ENCODE results near the gene EFCAB6. TPM values are rescaled to one million over a fixed set of nuclear protein-coding genes. Genes with fewer than 3 reads are reported as not detected.

The EFCAB6 gene
- total and polyA plus RNA-seq, 2 of the 4 experiments (the other 2 are of a cell fraction) = 0.44 to 1.1 TPM

- ChIA-PET POLR2A (ENCODE audit: unreplicated experiment) (no interaction called here), CTCF (no interaction called here)
- BruUV-seq (replicated peaks) = no TSS peak
- Histone ChIP-seq H3K9me1 (ENCODE audit: insufficient read depth, low read length) (no peaks in the 10 kb centered on the region), H3K36me3 (ENCODE audit: control insufficient read depth, insufficient read depth, low read length) (no peaks in the 10 kb centered on the region), H4K20me1 (ENCODE audit: insufficient read depth, low read length) (no peaks in the 10 kb centered on the region), H3K9me3 (ENCODE audit: control insufficient read depth, insufficient read depth, low read length) (peaks cover 23% of the 10 kb centered on the region; the same call in 1 of the 2 replicates), H3K4me3 (ENCODE audit: insufficient read depth, low read depth, low read length) (no peak overlapping the region), H2AK5ac (ENCODE audit: low read depth, low read length) (no peak overlapping the region), H4K91ac (ENCODE audit: insufficient read depth, low read depth, low read length) (no peak overlapping the region), H3K79me1 (ENCODE audit: low read depth in 1 of 2, low read length in 2 of 2) (no peaks in the 10 kb centered on the region), H3K4me2 (ENCODE audit: low read depth, low read length) (no peak overlapping the region), H2AFZ (replicated peaks; ENCODE audit: low read length, poor library complexity) (no peak overlapping the region), H4K8ac (ENCODE audit: low read depth in 2 of 2, low read length in 2 of 2) (no peak overlapping the region), H3K23ac (ENCODE audit: low read depth, low read length) (no peak overlapping the region), H3K4ac (ENCODE audit: low read depth, low read length) (no peak overlapping the region), H3K14ac (replicated peaks; ENCODE audit: low read depth, low read length) (no peak overlapping the region), H3K18ac (ENCODE audit: low read depth, low read length) (no peak overlapping the region), H2BK5ac (ENCODE audit: low read depth, low read length, poor library complexity, severe bottlenecking) (no peak overlapping the region), H3K27me3 (ENCODE audit: control insufficient read depth, insufficient read depth, low read length) (no peaks in the 10 kb centered on the region), H2BK15ac (ENCODE audit: low read depth, low read length) (no peak overlapping the region), H2BK20ac (ENCODE audit: low read depth, low read length) (no peak overlapping the region), H4K5ac (ENCODE audit: low read depth, low read length) (no peak overlapping the region), H3K9ac (ENCODE audit: low read depth, low read length) (no peak overlapping the region), H3K27ac (ENCODE audit: insufficient read depth, low read length) (no peak overlapping the region), H2BK120ac (ENCODE audit: low read depth, low read length) (no peak overlapping the region), H3K4me1 (ENCODE audit: control insufficient read depth, insufficient read depth, low read length) (no peaks in the 10 kb centered on the region), H3K56ac (ENCODE audit: extremely low read depth, insufficient read depth, low read length) (no peak overlapping the region), H2AK9ac (replicated peaks; ENCODE audit: low read depth, low read length, poor library complexity) (no peak overlapping the region)
- WGBS, 2 experiments (ENCODE audit: extremely low coverage in 2 of 2, insufficient read length in 1 of 2) = 51% methylated on average over 3 of the region's 16 CpGs; no CpG with 5 or more reads in 1 of the 2 experiments
- in situ Hi-C loops (cut with MboI; ENCODE audit: low sequenced_read_pairs) = no loop called here
- dilution Hi-C loops (cut with HindIII; ENCODE audit: low sequenced_read_pairs, unreplicated experiment) = no loop called here
- ATAC-seq (ENCODE audit: low read depth) (no peak), DNase-seq (no peak)
- intact Hi-C loops (cut with micrococcal nuclease) = no loop called here
- TF ChIP-seq POLR2A (IDR thresholded peaks at IDR 0.05; ENCODE audit: low read depth, low read length) (no peak), SMC3 (IDR thresholded peaks at IDR 0.05; ENCODE audit: low read depth, low read length) (no peak), MAZ (IDR thresholded peaks at IDR 0.05; ENCODE audit: borderline replicate concordance, low read depth, low read length) (no peak), USF2 (IDR thresholded peaks at IDR 0.05; ENCODE audit: low read depth, low read length) (no peak), MXI1 (IDR thresholded peaks at IDR 0.05; ENCODE audit: borderline replicate concordance, low read depth, low read length) (no peak), BHLHE40 (IDR thresholded peaks at IDR 0.05; ENCODE audit: low read depth, low read length) (no peak), CEBPB (IDR thresholded peaks at IDR 0.05; ENCODE audit: low read depth, low read length) (no peak), MAFK (IDR thresholded peaks at IDR 0.05; ENCODE audit: low read depth, low read length) (no peak), RCOR1 (IDR thresholded peaks at IDR 0.05; ENCODE audit: insufficient replicate concordance, low read length) (no peak), CTCF (conservative IDR thresholded peaks at IDR 0.05; ENCODE audit: low read depth, low read length) (no peak), RFX5 (IDR thresholded peaks at IDR 0.05; ENCODE audit: low read depth, low read length) (no peak)
These were observed 313.9 kb downstream of the EFCAB6 start for GRCh38 chr22:43497956-43498855.
